ENCODE data around the gene MS4A1. TPM values are rescaled to one million over a fixed set of nuclear protein-coding genes. Genes with fewer than 3 reads are reported as not detected.

Gene MS4A1
- polyA plus RNA-seq, 1 donor (not counting 4 experiments of a cell fraction or from before 2014, with no cell fraction given): 0.07 TPM

GRCh38 chr11:60429272-60429671, 26.4 kb upstream of the MS4A1 start, which contains the start of gene MS4A5:
TSS of gene MS4A5 (plus strand) at chr11:60429572. CDS start at chr11:60429675, 103 bp downstream.
- no peak for TF ChIP-seq EZH2 (IDR thresholded peaks at IDR 0.05; ENCODE audit: low read length)
- no peak for TF ChIP-seq CTCF (optimal IDR thresholded peaks at IDR 0.05 in 1 of 3, IDR thresholded peaks at IDR 0.05 in 1 of 3, conservative IDR thresholded peaks at IDR 0.05 in 1 of 3; ENCODE audit: extremely low read depth in 1 of 3, insufficient read depth in 2 of 3, low read length in 3 of 3)
- Histone ChIP-seq H2AFZ (ENCODE audit: control insufficient read depth, low read length) (no peak within 1 kb of the TSS), H3K27me3 (ENCODE audit: control insufficient read depth, extremely low read depth, insufficient read depth, low read length) (no peaks in the 10 kb centered on the region), H3K4me2 (ENCODE audit: control insufficient read depth, extremely low read depth, insufficient read depth, low read depth, low read length) (no peak within 1 kb of the TSS), H3K9ac (ENCODE audit: control insufficient read depth, extremely low read depth, insufficient read depth, low read length) (no peak within 1 kb of the TSS), H3K4me3 (ENCODE audit: control insufficient read depth in 2 of 3, extremely low read depth in 1 of 3, insufficient read depth in 2 of 3, low read depth in 1 of 3, low read length in 3 of 3) (no peak within 1 kb of the TSS), H3K4me1 (ENCODE audit: control insufficient read depth, extremely low read depth, insufficient read depth, low read length) (no peaks in the 10 kb centered on the region), H3K9me3 (ENCODE audit: control insufficient read depth, low read depth, low read length) (no peaks in the 10 kb centered on the region), H3K9me1 (ENCODE audit: control insufficient read depth, extremely low read depth, insufficient read depth, low read length) (no peaks in the 10 kb centered on the region), H3K79me2 (ENCODE audit: control insufficient read depth, insufficient read depth, low read length) (no peaks in the 10 kb centered on the region), H3K36me3 (ENCODE audit: control insufficient read depth in 2 of 2, extremely low read depth in 1 of 2, insufficient read depth in 2 of 2, low read length in 2 of 2) (no peaks in the 10 kb centered on the region), H4K20me1 (ENCODE audit: control insufficient read depth, extremely low read depth, insufficient read depth, low read length) (no peaks in the 10 kb centered on the region), H3K27ac (ENCODE audit: control insufficient read depth, insufficient read depth, low read length) (no peak within 1 kb of the TSS)
- dilution Hi-C loops (cut with MboI; ENCODE audit: extremely low pct_ligation_motif_present, low sequenced_read_pairs): no loop called here
- FAIRE-seq (no peak), DNase-seq (ENCODE audit: low read depth, low spot score) (no peak)

GRCh38 chr11:60431251-60431650, 24.4 kb upstream of the MS4A1 start:
- H3K36me3 ChIP-seq (ENCODE audit: control insufficient read depth in 2 of 2, extremely low read depth in 1 of 2, insufficient read depth in 2 of 2, low read length in 2 of 2): no peaks in the 10 kb centered on the region
- no peaks in the 10 kb centered on the region for H3K27me3 ChIP-seq (ENCODE audit: control insufficient read depth, extremely low read depth, insufficient read depth, low read length)
- no peak overlapping the region for H3K4me3 ChIP-seq (ENCODE audit: control insufficient read depth in 2 of 3, extremely low read depth in 1 of 3, insufficient read depth in 2 of 3, low read depth in 1 of 3, low read length in 3 of 3)
- no peak overlapping the region for H3K27ac ChIP-seq (ENCODE audit: control insufficient read depth, insufficient read depth, low read length)
- no peaks in the 10 kb centered on the region for H3K4me1 ChIP-seq (ENCODE audit: control insufficient read depth, extremely low read depth, insufficient read depth, low read length)
- no peaks in the 10 kb centered on the region for H3K9me3 ChIP-seq (ENCODE audit: control insufficient read depth, low read depth, low read length)
- no peak overlapping the region for H3K4me2 ChIP-seq (ENCODE audit: control insufficient read depth, extremely low read depth, insufficient read depth, low read depth, low read length)
- H4K20me1 ChIP-seq (ENCODE audit: control insufficient read depth, extremely low read depth, insufficient read depth, low read length): no peaks in the 10 kb centered on the region
- no peak overlapping the region for H3K9ac ChIP-seq (ENCODE audit: control insufficient read depth, extremely low read depth, insufficient read depth, low read length)
- TF ChIP-seq EZH2 (IDR thresholded peaks at IDR 0.05; ENCODE audit: low read length): no peak
- no peak for TF ChIP-seq CTCF (optimal IDR thresholded peaks at IDR 0.05 in 1 of 3, IDR thresholded peaks at IDR 0.05 in 1 of 3, conservative IDR thresholded peaks at IDR 0.05 in 1 of 3; ENCODE audit: extremely low read depth in 1 of 3, insufficient read depth in 2 of 3, low read length in 3 of 3)
- H2AFZ ChIP-seq (ENCODE audit: control insufficient read depth, low read length): no peak overlapping the region
- dilution Hi-C loops (cut with MboI; ENCODE audit: extremely low pct_ligation_motif_present, low sequenced_read_pairs): no loop called here
- no peaks in the 10 kb centered on the region for H3K79me2 ChIP-seq (ENCODE audit: control insufficient read depth, insufficient read depth, low read length)
- no peak for FAIRE-seq
- H3K9me1 ChIP-seq (ENCODE audit: control insufficient read depth, extremely low read depth, insufficient read depth, low read length): no peaks in the 10 kb centered on the region
- DNase-seq (ENCODE audit: low read depth, low spot score): no peak
